ENCODE results near the gene TMEM106B.
A peak's percentile ranks its signal among the peaks of the same experiment; 100 is the strongest.
"Not testable (repeated sequence)": the region's sequence is repeated elsewhere in the genome, so short reads cannot be mapped to it uniquely, and the experiment has no call there.

Gene TMEM106B

GRCh38 chr7:12211711-12212485 is 804 bp downstream of the TMEM106B start:
- no peaks in the 10 kb centered on the region for H3K9me3 Mint-ChIP-seq
- no peak for DNase-seq
- no peaks in the 10 kb centered on the region for H3K27me3 Mint-ChIP-seq
- peaks cover 40% of the 10 kb centered on the region for H3K4me1 Mint-ChIP-seq (ENCODE audit: low read depth)
- H3K27ac Mint-ChIP-seq = peak overlapping the region; percentile 96
- H3K4me3 Mint-ChIP-seq = peak overlapping the region; percentile 90
- peaks cover 42% of the 10 kb centered on the region for H3K36me3 Mint-ChIP-seq (ENCODE audit: low read depth)

- Mint-ChIP-seq H3K36me3 (ENCODE audit: low read depth) (peaks cover 82% of the 10 kb centered on the region), H3K27me3 (no peaks in the 10 kb centered on the region), H3K27ac (peak overlapping the region; percentile 1), H3K9me3 (no peaks in the 10 kb centered on the region), H3K4me1 (ENCODE audit: low read depth) (peaks cover 58% of the 10 kb centered on the region), H3K4me3 (no peak overlapping the region)
- DNase-seq = no peak
These were observed 6.2 kb downstream of the TMEM106B start for GRCh38 chr7:12217311-12217710.

- Mint-ChIP-seq H3K27me3 (no peaks in the 10 kb centered on the region), H3K4me3 (no peak overlapping the region), H3K27ac (peak overlapping the region; percentile 63), H3K36me3 (ENCODE audit: low read depth) (peaks cover 93% of the 10 kb centered on the region), H3K4me1 (ENCODE audit: low read depth) (peaks cover 64% of the 10 kb centered on the region), H3K9me3 (peaks cover 2% of the 10 kb centered on the region)
- DNase-seq = no peak
These were observed 9.4 kb downstream of the TMEM106B start for GRCh38 chr7:12220389-12221046.

GRCh38 chr7:12221414-12221813 is 10.3 kb downstream of the TMEM106B start:
- no peaks in the 10 kb centered on the region for H3K27me3 Mint-ChIP-seq
- peak overlapping the region; percentile 74 for H3K27ac Mint-ChIP-seq
- H3K4me1 Mint-ChIP-seq (ENCODE audit: low read depth) = peaks cover 70% of the 10 kb centered on the region
- peaks cover 3% of the 10 kb centered on the region for H3K9me3 Mint-ChIP-seq
- peaks cover 93% of the 10 kb centered on the region for H3K36me3 Mint-ChIP-seq (ENCODE audit: low read depth)
- no peak for DNase-seq
- no peak overlapping the region for H3K4me3 Mint-ChIP-seq

- DNase-seq = no peak
- peaks cover 3% of the 10 kb centered on the region for H3K9me3 Mint-ChIP-seq
- H3K27me3 Mint-ChIP-seq = no peaks in the 10 kb centered on the region
- peaks cover 83% of the 10 kb centered on the region for H3K36me3 Mint-ChIP-seq (ENCODE audit: low read depth)
- peak overlapping the region; percentile 39 for H3K4me3 Mint-ChIP-seq
- peak overlapping the region; percentile 85 for H3K27ac Mint-ChIP-seq
- H3K4me1 Mint-ChIP-seq (ENCODE audit: low read depth) = peaks cover 61% of the 10 kb centered on the region
These were observed 11.9 kb downstream of the TMEM106B start for GRCh38 chr7:12222889-12223579.

- not testable (repeated sequence) for H3K4me3 Mint-ChIP-seq, H3K9me3 Mint-ChIP-seq, DNase-seq, H3K27ac Mint-ChIP-seq, H3K27me3 Mint-ChIP-seq
- peaks cover 72% of the 10 kb centered on the region for H3K36me3 Mint-ChIP-seq (ENCODE audit: low read depth)
- H3K4me1 Mint-ChIP-seq (ENCODE audit: low read depth) = peaks cover 59% of the 10 kb centered on the region
These were observed 13.9 kb downstream of the TMEM106B start for GRCh38 chr7:12225017-12225416.

GRCh38 chr7:12226756-12227155 is 15.7 kb downstream of the TMEM106B start:
- Mint-ChIP-seq H3K4me3 (no peak overlapping the region), H3K4me1 (ENCODE audit: low read depth) (peaks cover 47% of the 10 kb centered on the region), H3K36me3 (ENCODE audit: low read depth) (peaks cover 68% of the 10 kb centered on the region), H3K27me3 (no peaks in the 10 kb centered on the region), H3K9me3 (peaks cover 3% of the 10 kb centered on the region), H3K27ac (no peak overlapping the region)
- DNase-seq = no peak

- peaks cover 69% of the 10 kb centered on the region for H3K36me3 Mint-ChIP-seq (ENCODE audit: low read depth)
- H3K4me1 Mint-ChIP-seq (ENCODE audit: low read depth) = peaks cover 37% of the 10 kb centered on the region
- no peak overlapping the region for H3K27ac Mint-ChIP-seq
- no peak overlapping the region for H3K4me3 Mint-ChIP-seq
- H3K27me3 Mint-ChIP-seq = no peaks in the 10 kb centered on the region
- DNase-seq = no peak
- H3K9me3 Mint-ChIP-seq = peaks cover 3% of the 10 kb centered on the region
These were observed 16.9 kb downstream of the TMEM106B start for GRCh38 chr7:12228024-12228423.

GRCh38 chr7:12229046-12229445 is 18.0 kb downstream of the TMEM106B start:
- Mint-ChIP-seq H3K36me3 (ENCODE audit: low read depth) (peaks cover 70% of the 10 kb centered on the region), H3K9me3 (peaks cover 3% of the 10 kb centered on the region), H3K4me3 (no peak overlapping the region), H3K27ac (no peak overlapping the region), H3K27me3 (no peaks in the 10 kb centered on the region), H3K4me1 (ENCODE audit: low read depth) (peaks cover 29% of the 10 kb centered on the region)
- DNase-seq = no peak

- no peaks in the 10 kb centered on the region for H3K27me3 Mint-ChIP-seq
- DNase-seq = no peak
- no peak overlapping the region for H3K27ac Mint-ChIP-seq
- peaks cover 55% of the 10 kb centered on the region for H3K36me3 Mint-ChIP-seq (ENCODE audit: low read depth)
- no peak overlapping the region for H3K4me3 Mint-ChIP-seq
- H3K9me3 Mint-ChIP-seq = no peaks in the 10 kb centered on the region
- H3K4me1 Mint-ChIP-seq (ENCODE audit: low read depth) = peaks cover 20% of the 10 kb centered on the region
These were observed 20.0 kb downstream of the TMEM106B start for GRCh38 chr7:12231097-12231496.

GRCh38 chr7:12233175-12233574 is 22.1 kb downstream of the TMEM106B start:
- Mint-ChIP-seq H3K4me3 (no peak overlapping the region), H3K9me3 (peaks cover under 1% of the 10 kb centered on the region), H3K27me3 (no peaks in the 10 kb centered on the region), H3K4me1 (ENCODE audit: low read depth) (peaks cover 15% of the 10 kb centered on the region), H3K27ac (no peak overlapping the region), H3K36me3 (ENCODE audit: low read depth) (peaks cover 58% of the 10 kb centered on the region)
- DNase-seq = no peak

GRCh38 chr7:12234334-12234865 is 23.3 kb downstream of the TMEM106B start:
- peaks cover 16% of the 10 kb centered on the region for H3K4me1 Mint-ChIP-seq (ENCODE audit: low read depth)
- H3K27me3 Mint-ChIP-seq = no peaks in the 10 kb centered on the region
- DNase-seq = no peak
- H3K36me3 Mint-ChIP-seq (ENCODE audit: low read depth) = peaks cover 66% of the 10 kb centered on the region
- peaks cover 6% of the 10 kb centered on the region for H3K9me3 Mint-ChIP-seq
- H3K27ac Mint-ChIP-seq = no peak overlapping the region
- no peak overlapping the region for H3K4me3 Mint-ChIP-seq

- Mint-ChIP-seq H3K36me3 (ENCODE audit: low read depth) (peaks cover 63% of the 10 kb centered on the region), H3K4me1 (ENCODE audit: low read depth) (peaks cover 25% of the 10 kb centered on the region), H3K9me3 (peaks cover 6% of the 10 kb centered on the region), H3K27me3 (no peaks in the 10 kb centered on the region), H3K4me3 (no peak overlapping the region), H3K27ac (no peak overlapping the region)
- DNase-seq = no peak
These were observed 24.9 kb downstream of the TMEM106B start for GRCh38 chr7:12235970-12236369.

- no peak for DNase-seq
- Mint-ChIP-seq H3K36me3 (ENCODE audit: low read depth) (peaks cover 61% of the 10 kb centered on the region), H3K27ac (no peak overlapping the region), H3K27me3 (no peaks in the 10 kb centered on the region), H3K4me1 (ENCODE audit: low read depth) (peaks cover 25% of the 10 kb centered on the region), H3K4me3 (no peak overlapping the region), H3K9me3 (peaks cover 6% of the 10 kb centered on the region)
These were observed 25.9 kb downstream of the TMEM106B start for GRCh38 chr7:12237007-12237406.
